SU-DHL-6 (cell line): ENCODE data around the gene COL15A1.

Experiments used
- H2AFZ ChIP-seq: fragments of 200-600 bp; sonication (generic); 2 replicates; pipeline ENCODE4 v1.6.1; 2014; ENCODE audit warnings: low read depth, mild to moderate bottlenecking, moderate library complexity, mixed read lengths, antibody characterized with exemption, low read length; ENCODE audit not compliant: severe bottlenecking
- H3F3A ChIP-seq: fragments of 200-600 bp; shearing (Covaris generic); 2 replicates; pipeline ENCODE4 v1.6.0; 2016; ENCODE audit warnings: antibody characterized with exemption, mild to moderate bottlenecking; ENCODE audit not compliant: insufficient read depth
- H3K27ac ChIP-seq: fragments of 200-600 bp; sonication (generic); 2 replicates; pipeline ENCODE4 v1.5.1; 2016; ENCODE audit warnings: low read depth, mild to moderate bottlenecking, low read length, moderate library complexity, mixed read lengths
- H3K27me3 ChIP-seq: fragments of 200-600 bp; sonication (generic), shearing (Covaris generic); 2 replicates; pipeline ENCODE4 v1.6.0; 2014; ENCODE audit warnings: mild to moderate bottlenecking, low read length
- H3K36me3 ChIP-seq: fragments of 200-600 bp; sonication (generic); 2 replicates; pipeline ENCODE4 v1.6.1; 2014; ENCODE audit warnings: mild to moderate bottlenecking, low read length, mixed read lengths
- H3K4me2 ChIP-seq: fragments of 300-600, 200-600 bp; shearing (Covaris generic), sonication (generic); 2 replicates; pipeline ENCODE4 v1.6.0; 2014; ENCODE audit warnings: low read length, low read depth, mild to moderate bottlenecking; ENCODE audit not compliant: poor library complexity, severe bottlenecking
- H3K4me3 ChIP-seq: fragments of 200-600 bp; sonication (generic); 2 replicates; pipeline ENCODE4 v1.5.1; 2014; ENCODE audit warnings: antibody characterized with exemption, low read length, mild to moderate bottlenecking, mixed read lengths; ENCODE audit not compliant: insufficient read depth, poor library complexity, severe bottlenecking
- H3K79me2 ChIP-seq: fragments of 200-600 bp; sonication (generic); 2 replicates; pipeline ENCODE4 v1.6.1; 2014; ENCODE audit warnings: mild to moderate bottlenecking, low read length, moderate library complexity; ENCODE audit not compliant: insufficient read depth
- H3K9ac ChIP-seq: fragments of 200-600 bp; sonication (generic); 2 replicates; pipeline ENCODE4 v1.7.0; 2014; ENCODE audit warnings: mild to moderate bottlenecking, low read length
- H3K9me2 ChIP-seq: fragments of 200-600 bp; sonication (generic); replicated peaks from 2 replicates; pipeline ENCODE4 v1.6.1; 2014; ENCODE audit warnings: low read length; ENCODE audit not compliant: insufficient read depth
- H3K9me3 ChIP-seq: fragments of 200-600 bp; sonication (generic); 2 replicates; pipeline ENCODE4 v1.6.1; 2014; ENCODE audit warnings: low read length, mixed read lengths; ENCODE audit not compliant: insufficient read depth
- H4K20me1 ChIP-seq: fragments of 200-600 bp; sonication (generic); 2 replicates; pipeline ENCODE4 v1.6.1; 2014; ENCODE audit warnings: low read depth, mild to moderate bottlenecking, antibody characterized with exemption, low read length, moderate library complexity, mixed read lengths
- EZH2phosphoT487 ChIP-seq: fragments of 200-600 bp; sonication (generic), shearing (Covaris generic); conservative IDR thresholded peaks from 2 replicates; pipeline ENCODE4 v1.6.1; 2018; ENCODE audit warnings: mild to moderate bottlenecking, antibody characterized with exemption, low read length, moderate library complexity, mixed read lengths
- TF ChIP-seq, protein P1 (sequence below): fragments of 200-600 bp; sonication (generic); IDR thresholded peaks from one replicate; pipeline ENCODE4 v1.5.1; 2017; ENCODE audit warnings: antibody characterized with exemption, mild to moderate bottlenecking, low read length, moderate library complexity; ENCODE audit not compliant: insufficient read depth, poor library complexity, severe bottlenecking

Gene COL15A1

GRCh38 chr9:99062549-99062948 lies 118.8 kb downstream of the COL15A1 start:
- no peaks in the 10 kb centered on the region for H3K9me2 ChIP-seq
- H3K4me2 ChIP-seq = no peak overlapping the region
- H3K36me3 ChIP-seq = no peaks in the 10 kb centered on the region
- no peaks in the 10 kb centered on the region; the same call in 1 of the 2 replicates for H3F3A ChIP-seq
- H4K20me1 ChIP-seq = no peaks in the 10 kb centered on the region
- no peak overlapping the region for H3K27ac ChIP-seq
- H3K9ac ChIP-seq = no peak overlapping the region
- no peaks in the 10 kb centered on the region for H3K79me2 ChIP-seq
- TF ChIP-seq, protein P1, sequence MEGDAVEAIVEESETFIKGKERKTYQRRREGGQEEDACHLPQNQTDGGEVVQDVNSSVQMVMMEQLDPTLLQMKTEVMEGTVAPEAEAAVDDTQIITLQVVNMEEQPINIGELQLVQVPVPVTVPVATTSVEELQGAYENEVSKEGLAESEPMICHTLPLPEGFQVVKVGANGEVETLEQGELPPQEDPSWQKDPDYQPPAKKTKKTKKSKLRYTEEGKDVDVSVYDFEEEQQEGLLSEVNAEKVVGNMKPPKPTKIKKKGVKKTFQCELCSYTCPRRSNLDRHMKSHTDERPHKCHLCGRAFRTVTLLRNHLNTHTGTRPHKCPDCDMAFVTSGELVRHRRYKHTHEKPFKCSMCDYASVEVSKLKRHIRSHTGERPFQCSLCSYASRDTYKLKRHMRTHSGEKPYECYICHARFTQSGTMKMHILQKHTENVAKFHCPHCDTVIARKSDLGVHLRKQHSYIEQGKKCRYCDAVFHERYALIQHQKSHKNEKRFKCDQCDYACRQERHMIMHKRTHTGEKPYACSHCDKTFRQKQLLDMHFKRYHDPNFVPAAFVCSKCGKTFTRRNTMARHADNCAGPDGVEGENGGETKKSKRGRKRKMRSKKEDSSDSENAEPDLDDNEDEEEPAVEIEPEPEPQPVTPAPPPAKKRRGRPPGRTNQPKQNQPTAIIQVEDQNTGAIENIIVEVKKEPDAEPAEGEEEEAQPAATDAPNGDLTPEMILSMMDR = no peak
- no peak for TF ChIP-seq EZH2phosphoT487
- no peak overlapping the region for H3K4me3 ChIP-seq
- no peaks in the 10 kb centered on the region for H3K9me3 ChIP-seq
- H2AFZ ChIP-seq = no peak overlapping the region
- no peaks in the 10 kb centered on the region for H3K27me3 ChIP-seq

DNA sequence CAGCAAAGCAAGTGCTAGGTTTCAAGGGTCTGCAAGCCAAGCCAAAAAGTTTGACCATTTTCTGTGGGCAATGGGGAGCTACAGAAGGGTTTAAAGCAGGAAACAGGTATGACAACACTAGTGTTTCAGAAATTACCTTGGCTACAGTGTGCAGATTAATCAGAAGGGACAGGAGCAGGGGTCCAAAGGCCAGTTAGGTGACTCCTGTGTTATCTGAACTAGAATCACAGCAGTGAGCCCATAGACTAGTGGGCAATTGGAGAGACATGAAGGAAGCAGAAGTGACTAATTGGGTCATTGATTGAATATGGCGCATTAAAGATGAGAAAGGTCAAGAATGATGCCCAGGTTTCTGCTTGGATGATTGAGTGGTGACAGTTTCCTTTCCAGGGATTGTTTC lies 119.8 kb downstream of the COL15A1 start:
- no peaks in the 10 kb centered on the region for H3K79me2 ChIP-seq
- no peaks in the 10 kb centered on the region for H3K9me2 ChIP-seq
- H3F3A ChIP-seq = no peaks in the 10 kb centered on the region; the same call in 1 of the 2 replicates
- H3K9ac ChIP-seq = no peak overlapping the region
- no peaks in the 10 kb centered on the region for H3K27me3 ChIP-seq
- no peak overlapping the region for H2AFZ ChIP-seq
- H3K4me3 ChIP-seq = no peak overlapping the region
- TF ChIP-seq, protein P1 = no peak
- TF ChIP-seq EZH2phosphoT487 = no peak
- no peaks in the 10 kb centered on the region for H3K36me3 ChIP-seq
- H4K20me1 ChIP-seq = no peaks in the 10 kb centered on the region
- H3K9me3 ChIP-seq = no peaks in the 10 kb centered on the region
- no peak overlapping the region for H3K4me2 ChIP-seq
- H3K27ac ChIP-seq = no peak overlapping the region

GRCh38 chr9:99066571-99066970 lies 122.9 kb downstream of the COL15A1 start:
- no peaks in the 10 kb centered on the region for H3K9me3 ChIP-seq
- H3K4me3 ChIP-seq = no peak overlapping the region
- no peak overlapping the region for H3K9ac ChIP-seq
- no peak overlapping the region for H3K4me2 ChIP-seq
- H3K27ac ChIP-seq = no peak overlapping the region
- H3K9me2 ChIP-seq = no peaks in the 10 kb centered on the region
- no peak overlapping the region for H2AFZ ChIP-seq
- H3K79me2 ChIP-seq = no peaks in the 10 kb centered on the region
- no peaks in the 10 kb centered on the region for H4K20me1 ChIP-seq
- no peaks in the 10 kb centered on the region for H3K27me3 ChIP-seq
- TF ChIP-seq, protein P1 = no peak
- no peak for TF ChIP-seq EZH2phosphoT487
- no peaks in the 10 kb centered on the region for H3F3A ChIP-seq
- no peaks in the 10 kb centered on the region for H3K36me3 ChIP-seq

- Histone ChIP-seq H3K27me3 (no peaks in the 10 kb centered on the region), H3K4me2 (no peak overlapping the region), H3K79me2 (no peaks in the 10 kb centered on the region), H3K9me3 (no peaks in the 10 kb centered on the region), H3K4me3 (no peak overlapping the region), H3K36me3 (no peaks in the 10 kb centered on the region), H3K9me2 (no peaks in the 10 kb centered on the region), H2AFZ (no peak overlapping the region), H4K20me1 (no peaks in the 10 kb centered on the region), H3K9ac (no peak overlapping the region), H3K27ac (no peak overlapping the region), H3F3A (no peaks in the 10 kb centered on the region)
- TF ChIP-seq, protein P1 = no peak
- TF ChIP-seq EZH2phosphoT487 = no peak
Measured at GRCh38 chr9:99069075-99069474, 125.4 kb downstream of the COL15A1 start.
